Liver (tissue), 9 donors: ENCODE results near the gene SERPINH1. TPM values are rescaled to one million over a fixed set of nuclear protein-coding genes. Genes with fewer than 3 reads are reported as not detected.

Experiments
- DNase-seq: peaks from one replicate; pipeline ENCODE4 v3.0.0-alpha.2; 2017; ENCODE audit warnings: low spot score
- H3K27ac ChIP-seq, 2 donors: one replicate each; pipeline ENCODE4 v1.7.0; 2013; ENCODE audit warnings: inconsistent platforms in 2 of 2, low read length in 2 of 2, control low read depth in 1 of 2, low read depth in 1 of 2, mild to moderate bottlenecking in 1 of 2
- H3K27me3 ChIP-seq, 4 donors: one replicate each; pipeline versions ENCODE4 v1.6.1 to v1.7.0; 2013; ENCODE audit warnings: low read length in 3 of 4, inconsistent platforms in 1 of 4, mild to moderate bottlenecking in 1 of 4, moderate library complexity in 1 of 4; ENCODE audit not compliant: control insufficient read depth in 4 of 4, insufficient read depth in 4 of 4
- H3K36me3 ChIP-seq, 4 donors: one replicate each; pipeline versions ENCODE4 v1.6.1 to v1.7.0; 2013; ENCODE audit warnings: low read length in 3 of 4, mild to moderate bottlenecking in 3 of 4, low read depth in 1 of 4, moderate library complexity in 1 of 4; ENCODE audit not compliant: control insufficient read depth in 4 of 4, insufficient read depth in 3 of 4
- H3K4me1 ChIP-seq, 4 donors: one replicate each; pipeline versions ENCODE4 v1.6.1 to v1.7.0; 2013; ENCODE audit warnings: low read length in 3 of 4, mild to moderate bottlenecking in 3 of 4, moderate library complexity in 1 of 4; ENCODE audit not compliant: control insufficient read depth in 4 of 4, insufficient read depth in 4 of 4
- H3K4me3 ChIP-seq, 3 donors: one replicate each; pipeline versions ENCODE4 v1.6.1 to v1.7.0; 2013; ENCODE audit warnings: low read length in 3 of 3, control low read depth in 1 of 3, low read depth in 1 of 3, mild to moderate bottlenecking in 1 of 3
- H3K9ac ChIP-seq, 2 donors: one replicate each; pipeline ENCODE4 v1.7.0; 2013; ENCODE audit warnings: low read length in 2 of 2, mild to moderate bottlenecking in 2 of 2, moderate library complexity in 2 of 2, control low read depth in 1 of 2, low read depth in 1 of 2
- H3K9me3 ChIP-seq, 4 donors: one replicate each; pipeline versions ENCODE4 v1.6.1 to v1.7.0; 2013; ENCODE audit warnings: low read length in 3 of 4; ENCODE audit not compliant: control insufficient read depth in 4 of 4
- EGR1 ChIP-seq, 2 donors: IDR thresholded peaks; 2 replicates each; pipeline ENCODE4 v1.6.1; 2016 to 2018; ENCODE audit warnings: antibody characterized with exemption in 2 of 2, low read depth in 2 of 2
- FOXA1 ChIP-seq: IDR thresholded peaks from 2 replicates; pipeline ENCODE4 v1.6.1; 2016; ENCODE audit warnings: antibody characterized with exemption
- FOXA2 ChIP-seq: IDR thresholded peaks from 2 replicates; pipeline ENCODE4 v1.6.1; 2016; ENCODE audit warnings: antibody characterized with exemption
- GABPA ChIP-seq, 2 donors: IDR thresholded peaks in 1 of 2; conservative IDR thresholded peaks in 1 of 2; 2 replicates each; pipeline ENCODE4 v1.6.1; 2016; ENCODE audit warnings: antibody characterized with exemption in 2 of 2, mild to moderate bottlenecking in 1 of 2, moderate library complexity in 1 of 2
- HNF4A ChIP-seq, 2 donors: conservative IDR thresholded peaks; 2 replicates each; pipeline ENCODE4 v1.6.1; 2016; ENCODE audit warnings: antibody characterized with exemption in 2 of 2, mild to moderate bottlenecking in 2 of 2
- HNF4G ChIP-seq: IDR thresholded peaks from 2 replicates; pipeline ENCODE4 v1.6.1; 2016; ENCODE audit warnings: antibody characterized with exemption
- JUND ChIP-seq, 2 donors: IDR thresholded peaks; 2 replicates each; pipeline ENCODE4 v1.6.1; 2016; ENCODE audit warnings: antibody characterized with exemption in 2 of 2
- MAX ChIP-seq: IDR thresholded peaks from 2 replicates; pipeline ENCODE4 v1.6.1; 2016; ENCODE audit warnings: antibody characterized with exemption
- NR2F2 ChIP-seq: IDR thresholded peaks from 2 replicates; pipeline ENCODE4 v1.6.1; 2016; ENCODE audit warnings: antibody characterized with exemption
- RAD21 ChIP-seq, 2 donors: IDR thresholded peaks; 2 replicates each; pipeline ENCODE4 v1.6.1; 2016; ENCODE audit warnings: antibody characterized with exemption in 2 of 2, mild to moderate bottlenecking in 2 of 2
- RXRA ChIP-seq, 2 donors: IDR thresholded peaks; 2 replicates each; pipeline ENCODE4 v1.6.1; 2017 to 2018; ENCODE audit warnings: antibody characterized with exemption in 2 of 2, mild to moderate bottlenecking in 1 of 2
- SP1 ChIP-seq: IDR thresholded peaks from 2 replicates; pipeline ENCODE4 v1.6.1; 2018; ENCODE audit warnings: antibody characterized with exemption, mild to moderate bottlenecking
- TAF1 ChIP-seq: conservative IDR thresholded peaks from 2 replicates; pipeline ENCODE4 v1.6.1; 2016; ENCODE audit warnings: antibody characterized with exemption, mild to moderate bottlenecking
- YY1 ChIP-seq: IDR thresholded peaks from 2 replicates; pipeline ENCODE4 v1.6.1; 2016; ENCODE audit warnings: antibody characterized with exemption, mild to moderate bottlenecking
- WGBS: extraction: QIAGEN DNeasy Blood & Tissue Kit; methylation state at CpG from one replicate; pipeline ENCODE4 v1.1.7; 2013; 5-methylcytosine and 5-hydroxymethylcytosine counted together
- polyA plus RNA-seq, 2 donors: library from polyadenylated mRNA; stranded (reverse) in 1 of 2; unstranded in 1 of 2; fragments of 200-250 nt in 1 of 2; fragments of >200 nt in 1 of 2; fragmentation: Nextera tagmentation in 1 of 2; extraction: Ambion mirVana in 1 of 2; gene quantifications; one replicate each; pipeline versions ENCODE4 v1.2.1 to v1.2.3, GENCODE V29; 2013 to 2015
- total RNA-seq, 2 donors: library from RNA; depleted of rRNA; stranded (reverse); fragments of >200 nt; gene quantifications; one replicate each; pipeline ENCODE4 v1.2.3, GENCODE V29; 2014
- TF ChIP-seq, protein P1 (sequence below): IDR thresholded peaks from 2 replicates; pipeline ENCODE4 v1.6.1; 2016; ENCODE audit warnings: antibody characterized with exemption, mild to moderate bottlenecking
- TF ChIP-seq, protein P2 (sequence below): IDR thresholded peaks from 2 replicates; pipeline ENCODE4 v1.6.1; 2016; ENCODE audit warnings: antibody characterized with exemption
- TF ChIP-seq, protein P3 (sequence below): IDR thresholded peaks from 2 replicates; pipeline ENCODE4 v1.6.1; 2016; ENCODE audit warnings: antibody characterized with exemption
- TF ChIP-seq, protein P4 (sequence below): fragments of 150-350 bp; IDR thresholded peaks from 2 replicates; pipeline ENCODE4 v1.5.1; 2017; ENCODE audit warnings: improper control_type of control experiment, low read depth, low read length; ENCODE audit not compliant: missing input control
- donor health status: healthy.
- donor health status: healthy.
- donor health status: healthy.
- donor health status: healthy.
- donor health status: healthy.

Gene SERPINH1
- total and polyA plus RNA-seq, 4 donors, result 5.0 to 118 (median 68.7) TPM

- no peaks in the 10 kb centered on the region for H3K27me3 ChIP-seq
- no peaks in the 10 kb centered on the region for H3K36me3 ChIP-seq
- WGBS, result 45% methylated on average over 6 of the region's 6 CpGs
- H3K27ac ChIP-seq, result no peak overlapping the region
- no peaks in the 10 kb centered on the region for H3K9me3 ChIP-seq
- no peak overlapping the region for H3K9ac ChIP-seq
- TF ChIP-seq GABPA (IDR thresholded peaks at IDR 0.05 in 1 of 2, conservative IDR thresholded peaks at IDR 0.05 in 1 of 2) (no peak), HNF4A (conservative IDR thresholded peaks at IDR 0.05) (peak; percentile 96), HNF4G (peak; percentile 82), NR2F2 (peak; percentile 30), EGR1 (IDR thresholded peaks at IDR 0.05; ENCODE audit: low read depth in 2 of 2) (no peak), RXRA (IDR thresholded peaks at IDR 0.05) (peak; percentile 54 to 57), MAX (no peak), YY1 (no peak), FOXA1 (no peak), FOXA2 (no peak), SP1 (peak; percentile 83), RAD21 (IDR thresholded peaks at IDR 0.05) (peak in 1 of 2 donors; percentile 17), TAF1 (no peak), JUND (IDR thresholded peaks at IDR 0.05) (peak in 1 of 2 donors; percentile 39)
- TF ChIP-seq, protein P1, sequence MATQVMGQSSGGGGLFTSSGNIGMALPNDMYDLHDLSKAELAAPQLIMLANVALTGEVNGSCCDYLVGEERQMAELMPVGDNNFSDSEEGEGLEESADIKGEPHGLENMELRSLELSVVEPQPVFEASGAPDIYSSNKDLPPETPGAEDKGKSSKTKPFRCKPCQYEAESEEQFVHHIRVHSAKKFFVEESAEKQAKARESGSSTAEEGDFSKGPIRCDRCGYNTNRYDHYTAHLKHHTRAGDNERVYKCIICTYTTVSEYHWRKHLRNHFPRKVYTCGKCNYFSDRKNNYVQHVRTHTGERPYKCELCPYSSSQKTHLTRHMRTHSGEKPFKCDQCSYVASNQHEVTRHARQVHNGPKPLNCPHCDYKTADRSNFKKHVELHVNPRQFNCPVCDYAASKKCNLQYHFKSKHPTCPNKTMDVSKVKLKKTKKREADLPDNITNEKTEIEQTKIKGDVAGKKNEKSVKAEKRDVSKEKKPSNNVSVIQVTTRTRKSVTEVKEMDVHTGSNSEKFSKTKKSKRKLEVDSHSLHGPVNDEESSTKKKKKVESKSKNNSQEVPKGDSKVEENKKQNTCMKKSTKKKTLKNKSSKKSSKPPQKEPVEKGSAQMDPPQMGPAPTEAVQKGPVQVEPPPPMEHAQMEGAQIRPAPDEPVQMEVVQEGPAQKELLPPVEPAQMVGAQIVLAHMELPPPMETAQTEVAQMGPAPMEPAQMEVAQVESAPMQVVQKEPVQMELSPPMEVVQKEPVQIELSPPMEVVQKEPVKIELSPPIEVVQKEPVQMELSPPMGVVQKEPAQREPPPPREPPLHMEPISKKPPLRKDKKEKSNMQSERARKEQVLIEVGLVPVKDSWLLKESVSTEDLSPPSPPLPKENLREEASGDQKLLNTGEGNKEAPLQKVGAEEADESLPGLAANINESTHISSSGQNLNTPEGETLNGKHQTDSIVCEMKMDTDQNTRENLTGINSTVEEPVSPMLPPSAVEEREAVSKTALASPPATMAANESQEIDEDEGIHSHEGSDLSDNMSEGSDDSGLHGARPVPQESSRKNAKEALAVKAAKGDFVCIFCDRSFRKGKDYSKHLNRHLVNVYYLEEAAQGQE, result peak; percentile 44
- TF ChIP-seq, protein P2, sequence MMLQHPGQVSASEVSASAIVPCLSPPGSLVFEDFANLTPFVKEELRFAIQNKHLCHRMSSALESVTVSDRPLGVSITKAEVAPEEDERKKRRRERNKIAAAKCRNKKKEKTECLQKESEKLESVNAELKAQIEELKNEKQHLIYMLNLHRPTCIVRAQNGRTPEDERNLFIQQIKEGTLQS, result no peak
- TF ChIP-seq, protein P3, sequence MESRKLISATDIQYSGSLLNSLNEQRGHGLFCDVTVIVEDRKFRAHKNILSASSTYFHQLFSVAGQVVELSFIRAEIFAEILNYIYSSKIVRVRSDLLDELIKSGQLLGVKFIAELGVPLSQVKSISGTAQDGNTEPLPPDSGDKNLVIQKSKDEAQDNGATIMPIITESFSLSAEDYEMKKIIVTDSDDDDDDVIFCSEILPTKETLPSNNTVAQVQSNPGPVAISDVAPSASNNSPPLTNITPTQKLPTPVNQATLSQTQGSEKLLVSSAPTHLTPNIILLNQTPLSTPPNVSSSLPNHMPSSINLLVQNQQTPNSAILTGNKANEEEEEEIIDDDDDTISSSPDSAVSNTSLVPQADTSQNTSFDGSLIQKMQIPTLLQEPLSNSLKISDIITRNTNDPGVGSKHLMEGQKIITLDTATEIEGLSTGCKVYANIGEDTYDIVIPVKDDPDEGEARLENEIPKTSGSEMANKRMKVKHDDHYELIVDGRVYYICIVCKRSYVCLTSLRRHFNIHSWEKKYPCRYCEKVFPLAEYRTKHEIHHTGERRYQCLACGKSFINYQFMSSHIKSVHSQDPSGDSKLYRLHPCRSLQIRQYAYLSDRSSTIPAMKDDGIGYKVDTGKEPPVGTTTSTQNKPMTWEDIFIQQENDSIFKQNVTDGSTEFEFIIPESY, result no peak
- TF ChIP-seq, protein P4, sequence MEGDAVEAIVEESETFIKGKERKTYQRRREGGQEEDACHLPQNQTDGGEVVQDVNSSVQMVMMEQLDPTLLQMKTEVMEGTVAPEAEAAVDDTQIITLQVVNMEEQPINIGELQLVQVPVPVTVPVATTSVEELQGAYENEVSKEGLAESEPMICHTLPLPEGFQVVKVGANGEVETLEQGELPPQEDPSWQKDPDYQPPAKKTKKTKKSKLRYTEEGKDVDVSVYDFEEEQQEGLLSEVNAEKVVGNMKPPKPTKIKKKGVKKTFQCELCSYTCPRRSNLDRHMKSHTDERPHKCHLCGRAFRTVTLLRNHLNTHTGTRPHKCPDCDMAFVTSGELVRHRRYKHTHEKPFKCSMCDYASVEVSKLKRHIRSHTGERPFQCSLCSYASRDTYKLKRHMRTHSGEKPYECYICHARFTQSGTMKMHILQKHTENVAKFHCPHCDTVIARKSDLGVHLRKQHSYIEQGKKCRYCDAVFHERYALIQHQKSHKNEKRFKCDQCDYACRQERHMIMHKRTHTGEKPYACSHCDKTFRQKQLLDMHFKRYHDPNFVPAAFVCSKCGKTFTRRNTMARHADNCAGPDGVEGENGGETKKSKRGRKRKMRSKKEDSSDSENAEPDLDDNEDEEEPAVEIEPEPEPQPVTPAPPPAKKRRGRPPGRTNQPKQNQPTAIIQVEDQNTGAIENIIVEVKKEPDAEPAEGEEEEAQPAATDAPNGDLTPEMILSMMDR, result no peak
- no peak for DNase-seq
- H3K4me3 ChIP-seq, result no peak overlapping the region
- H3K4me1 ChIP-seq, result peaks cover 0 to 10% (median 5%) of the 10 kb centered on the region in 4 donors
These were observed 26.0 kb downstream of the SERPINH1 start for GRCh38 chr11:75588051-75588481.
